Keratinocyte (primary cell): Measurements from ENCODE around the gene ME2. TPM values are rescaled to one million over a fixed set of nuclear protein-coding genes. Genes with fewer than 3 reads are reported as not detected.
A peak's percentile ranks its signal among the peaks of the same experiment; 100 is the strongest.

Experiments
- DNase-seq: peaks from one replicate; pipeline ENCODE4 v3.0.0-alpha.2; 2011; ENCODE audit warnings: low read depth, missing footprints, low spot score
- FAIRE-seq: peaks from 2 replicates; lab custom pipeline; 2011; peaks lifted over from hg19 to GRCh38; lab: Jason Lieb, UNC
- H2AFZ ChIP-seq: 2 replicates; pipeline ENCODE4 v1.6.0; 2012; ENCODE audit warnings: low read length, control low read depth, inconsistent platforms; ENCODE audit not compliant: control insufficient read depth
- H3K27ac ChIP-seq: 2 replicates; pipeline ENCODE4 v1.5.1; 2011; ENCODE audit warnings: low read length; ENCODE audit not compliant: control insufficient read depth, insufficient read depth
- H3K27me3 ChIP-seq: 3 replicates; pipeline ENCODE4 v1.6.0; 2011; ENCODE audit warnings: low read length; ENCODE audit not compliant: control insufficient read depth, insufficient read depth; ENCODE audit errors: extremely low read depth
- H3K36me3 ChIP-seq, 2 experiments: 2 replicates in 1 of 2; 3 replicates in 1 of 2; pipeline ENCODE4 v1.5.1; 2011; ENCODE audit warnings: low read length in 2 of 2, mild to moderate bottlenecking in 1 of 2; ENCODE audit not compliant: control insufficient read depth in 2 of 2, insufficient read depth in 2 of 2; ENCODE audit errors: extremely low read depth in 1 of 2
- H3K4me1 ChIP-seq: 3 replicates; pipeline ENCODE4 v1.5.1; 2011; ENCODE audit warnings: low read length; ENCODE audit not compliant: control insufficient read depth, insufficient read depth; ENCODE audit errors: extremely low read depth
- H3K4me2 ChIP-seq: 3 replicates; pipeline ENCODE4 v1.6.0; 2011; ENCODE audit warnings: low read depth, low read length; ENCODE audit not compliant: control insufficient read depth, insufficient read depth; ENCODE audit errors: extremely low read depth
- H3K4me3 ChIP-seq, 3 experiments: fragments of 200-600 bp in 1 of 3; sonication (generic) in 1 of 3; 2 replicates in 2 of 3; 3 replicates in 1 of 3; pipeline ENCODE4 v1.5.1; 2011 to 2016; ENCODE audit warnings: low read length in 3 of 3, mild to moderate bottlenecking in 3 of 3, control low read depth in 2 of 3, inconsistent platforms in 1 of 3, low read depth in 1 of 3, mixed read lengths in 1 of 3, mixed run types in 1 of 3, moderate library complexity in 1 of 3; ENCODE audit not compliant: control insufficient read depth in 2 of 3, insufficient read depth in 2 of 3; ENCODE audit errors: extremely low read depth in 1 of 3
- H3K79me2 ChIP-seq: 2 replicates; pipeline ENCODE4 v1.6.0; 2012; ENCODE audit warnings: low read length; ENCODE audit not compliant: control insufficient read depth, insufficient read depth
- H3K9ac ChIP-seq: 3 replicates; pipeline ENCODE4 v1.6.0; 2011; ENCODE audit warnings: low read length; ENCODE audit not compliant: control insufficient read depth, insufficient read depth; ENCODE audit errors: extremely low read depth
- H3K9me1 ChIP-seq: 3 replicates; pipeline ENCODE4 v1.6.0; 2011; ENCODE audit warnings: low read length; ENCODE audit not compliant: control insufficient read depth, insufficient read depth; ENCODE audit errors: extremely low read depth
- H3K9me3 ChIP-seq: 2 replicates; pipeline ENCODE4 v1.5.1; 2012; ENCODE audit warnings: low read depth, low read length; ENCODE audit not compliant: control insufficient read depth
- H4K20me1 ChIP-seq: 3 replicates; pipeline ENCODE4 v1.6.0; 2011; ENCODE audit warnings: low read length; ENCODE audit not compliant: control insufficient read depth, insufficient read depth; ENCODE audit errors: extremely low read depth
- CTCF ChIP-seq, 3 experiments: IDR thresholded peaks in 1 of 3; conservative IDR thresholded peaks in 1 of 3; optimal IDR thresholded peaks in 1 of 3; 2 replicates in 2 of 3; 3 replicates in 1 of 3; pipeline versions ENCODE3 to v1.5.1; 2011; ENCODE audit warnings: low read length in 3 of 3, mild to moderate bottlenecking in 3 of 3, moderate library complexity in 2 of 3, control low read depth in 1 of 3, inconsistent platforms in 1 of 3; ENCODE audit not compliant: insufficient read depth in 2 of 3; ENCODE audit errors: extremely low read depth in 1 of 3
- EZH2 ChIP-seq: IDR thresholded peaks from one replicate; pipeline ENCODE4 v1.6.1; 2012; ENCODE audit warnings: inconsistent platforms, mild to moderate bottlenecking, low read length, moderate library complexity
- dilution Hi-C: fragments of 300-500 bp; cut with MboI; formaldehyde crosslinking; loops from one replicate; pipeline ENCODE4 v1.7.0; 2020; ENCODE audit warnings: low sequenced_read_pairs; ENCODE audit not compliant: extremely low pct_ligation_motif_present
- polyA plus RNA-seq, 5 experiments: library from polyadenylated mRNA; depleted of rRNA in 3 of 5; stranded (reverse) in 3 of 5; stranded (forward) in 1 of 5; unstranded in 1 of 5; fragments of >200 nt; gene quantifications; 1 replicate in 1 of 5; 2 replicates in 3 of 5; 3 replicates in 1 of 5; pipeline versions ENCODE4 v1.2.1 to v1.2.3, GENCODE V29; 2011 to 2012; ENCODE audit warnings: missing spikeins in 2 of 5, low read depth in 1 of 5, low replicate concordance in 1 of 5

ME2 gene
- polyA plus RNA-seq, 1 donor (not counting 4 experiments of a cell fraction or from before 2014, with no cell fraction given), result 72.0 TPM

DNA sequence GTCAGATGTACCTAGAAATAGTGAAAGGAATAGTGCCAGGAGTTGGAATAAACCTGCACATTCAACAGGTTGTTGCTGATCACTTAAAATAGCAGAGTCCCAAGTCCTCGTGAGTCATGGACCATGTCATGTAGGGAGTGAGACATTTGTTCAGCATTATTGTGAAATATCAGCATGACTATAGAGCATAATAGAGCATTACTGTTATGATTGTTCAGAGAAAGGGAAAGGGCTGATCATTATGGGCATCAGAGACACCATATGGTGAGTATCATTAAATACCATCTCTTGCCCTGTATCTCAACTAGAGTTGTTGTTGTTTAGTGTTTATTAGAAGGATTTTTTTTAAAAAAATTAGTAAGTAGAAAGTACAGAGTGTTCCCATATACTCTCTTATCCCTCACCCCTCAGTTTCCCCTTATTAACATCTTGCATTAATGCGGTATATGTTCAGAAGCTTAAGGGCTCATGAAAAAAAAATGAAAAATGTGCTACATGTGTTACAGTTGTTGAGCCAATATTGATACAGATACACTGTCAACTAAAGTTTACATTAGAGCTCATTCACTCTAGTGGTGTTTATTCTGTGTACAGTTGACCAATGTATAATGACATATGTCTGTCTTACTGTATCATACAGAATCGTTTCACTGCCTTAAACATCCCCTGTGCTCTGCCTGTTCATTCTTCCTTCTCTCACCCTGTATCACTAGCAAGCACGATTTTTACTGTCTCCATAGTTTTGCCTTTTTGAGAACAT is 94.6 kb downstream of the ME2 start:
- peak; percentile 79 for FAIRE-seq

DNA sequence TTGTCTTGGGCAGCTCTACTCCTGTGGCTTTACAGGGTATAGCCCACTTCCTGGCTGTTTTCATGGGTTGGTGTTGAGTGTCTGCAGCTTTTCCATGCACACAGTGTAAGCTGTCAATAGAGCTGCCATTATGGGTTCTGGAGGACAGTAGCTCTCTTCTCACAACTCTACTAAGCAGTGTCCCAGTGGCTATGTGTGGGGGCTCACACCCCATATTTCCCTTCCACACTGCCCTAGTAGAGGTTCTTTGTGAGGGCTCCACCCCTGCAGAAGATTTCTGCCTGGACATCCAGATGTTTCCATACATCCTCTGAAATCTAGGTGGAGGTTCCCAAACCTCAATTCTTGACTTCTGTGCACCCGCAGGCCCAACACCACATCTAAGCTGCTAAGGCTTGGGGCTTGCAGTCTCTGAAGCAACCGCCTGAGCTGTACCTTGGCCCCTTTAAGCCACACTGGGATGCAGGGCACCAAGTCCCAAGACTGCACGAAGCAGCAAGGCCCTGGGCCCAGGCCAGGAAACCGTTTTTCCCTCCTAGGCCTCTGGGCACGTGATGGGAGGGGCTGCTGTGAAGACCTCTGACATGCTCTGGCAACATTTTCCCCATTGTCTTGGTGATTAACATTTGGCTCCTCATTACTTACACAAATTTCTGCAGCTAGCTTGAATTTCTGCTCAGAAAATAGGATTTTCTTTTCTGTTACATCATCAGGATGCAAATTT is 98.3 kb downstream of the ME2 start:
- Histone ChIP-seq H3K36me3 (peaks cover 6 to 12% of the 10 kb centered on the region in 2 experiments), H3K4me3 (no peak overlapping the region), H3K9ac (no peak overlapping the region), H3K9me3 (peaks cover 3% of the 10 kb centered on the region), H3K27me3 (no peaks in the 10 kb centered on the region), H3K4me1 (peaks cover 8% of the 10 kb centered on the region), H2AFZ (no peak overlapping the region), H3K4me2 (no peak overlapping the region), H3K79me2 (no peaks in the 10 kb centered on the region), H3K27ac (no peak overlapping the region), H4K20me1 (no peaks in the 10 kb centered on the region), H3K9me1 (no peaks in the 10 kb centered on the region)
- dilution Hi-C loops, result no loop called here
- TF ChIP-seq EZH2, result no peak
- TF ChIP-seq CTCF (optimal IDR thresholded peaks at IDR 0.05 in 1 of 3, IDR thresholded peaks at IDR 0.05 in 1 of 3, conservative IDR thresholded peaks at IDR 0.05 in 1 of 3; ENCODE audit: extremely low read depth in 1 of 3, insufficient read depth in 2 of 3, low read length in 3 of 3), result no peak
- DNase-seq, result no peak
- no peak for FAIRE-seq

More for the DNA sequence above, 94.6 kb downstream of the ME2 start:
- Histone ChIP-seq H2AFZ (no peak overlapping the region), H4K20me1 (no peaks in the 10 kb centered on the region), H3K27me3 (no peaks in the 10 kb centered on the region), H3K4me2 (no peak overlapping the region), H3K36me3 (peaks cover 6 to 12% of the 10 kb centered on the region in 2 experiments), H3K27ac (no peak overlapping the region), H3K9ac (no peak overlapping the region), H3K4me1 (peaks cover 21% of the 10 kb centered on the region), H3K4me3 (no peak overlapping the region), H3K9me1 (no peaks in the 10 kb centered on the region), H3K9me3 (peaks cover 3% of the 10 kb centered on the region), H3K79me2 (peaks cover 8% of the 10 kb centered on the region)
- peak; percentile 15 for DNase-seq
- TF ChIP-seq EZH2, result no peak
- no peak for TF ChIP-seq CTCF (optimal IDR thresholded peaks at IDR 0.05 in 1 of 3, IDR thresholded peaks at IDR 0.05 in 1 of 3, conservative IDR thresholded peaks at IDR 0.05 in 1 of 3; ENCODE audit: extremely low read depth in 1 of 3, insufficient read depth in 2 of 3, low read length in 3 of 3)
- dilution Hi-C loops, result no loop called here
